CD4-positive, alpha-beta memory T cell (primary cell): ENCODE results near the gene TCF12. TPM values are rescaled to one million over a fixed set of nuclear protein-coding genes. Genes with fewer than 3 reads are reported as not detected.

ENCODE experiments used
- CTCF ChIA-PET: fragments of 350-600 bp; sonication (Branson Sonifier 250); formaldehyde crosslinking; loops from one replicate; lab custom pipeline; 2021; ENCODE audit warnings: inconsistent platforms; ENCODE audit not compliant: partially characterized antibody; lab: Charles Lee
- POLR2A ChIA-PET: fragments of 350-600 bp; sonication (Branson Sonifier 250); formaldehyde crosslinking; loops from one replicate; lab custom pipeline; 2021; ENCODE audit not compliant: partially characterized antibody; lab: Charles Lee
- DNase-seq, 5 donors: peaks; one replicate each; pipeline versions ENCODE4 v3.0.0 to v3.0.0-alpha.2; 2020 to 2022; ENCODE audit warnings: mixed read lengths in 1 of 5
- H3K27ac ChIP-seq: one replicate; pipeline ENCODE4 v1.7.0; 2013; ENCODE audit warnings: low read depth, low read length
- H3K27me3 ChIP-seq: 2 replicates; pipeline ENCODE4 v1.7.0; 2013; ENCODE audit warnings: mild to moderate bottlenecking, low read length, moderate library complexity; ENCODE audit not compliant: insufficient read depth
- H3K36me3 ChIP-seq: 2 replicates; pipeline ENCODE4 v1.7.0; 2013; ENCODE audit warnings: mild to moderate bottlenecking, low read length, moderate library complexity; ENCODE audit not compliant: insufficient read depth
- H3K4me1 ChIP-seq: 2 replicates; pipeline ENCODE4 v1.7.0; 2013; ENCODE audit warnings: mild to moderate bottlenecking, low read length, moderate library complexity; ENCODE audit not compliant: insufficient read depth
- H3K4me3 ChIP-seq, 2 donors: one replicate each; pipeline ENCODE4 v1.7.0; 2013; ENCODE audit warnings: low read length in 2 of 2, mild to moderate bottlenecking in 1 of 2
- H3K9me3 ChIP-seq, 2 donors: one replicate each; pipeline ENCODE4 v1.7.0; 2013; ENCODE audit warnings: low read length in 2 of 2, control low read depth in 1 of 2; ENCODE audit not compliant: control insufficient read depth in 1 of 2
- H3K27ac Mint-ChIP-seq, 7 donors: one replicate each; pipeline ENCODE4 v1.8.0; 2020 to 2021; ENCODE audit warnings: mixed read lengths in 7 of 7, mild to moderate bottlenecking in 6 of 7, inconsistent platforms in 3 of 7, moderate library complexity in 3 of 7
- H3K27me3 Mint-ChIP-seq, 2 donors: one replicate each; pipeline ENCODE4 v1.8.0; 2020 to 2021; ENCODE audit warnings: mixed read lengths in 2 of 2
- H3K36me3 Mint-ChIP-seq, 2 donors: one replicate each; pipeline ENCODE4 v1.8.0; 2020 to 2021; ENCODE audit warnings: mixed read lengths in 2 of 2, inconsistent platforms in 1 of 2, mild to moderate bottlenecking in 1 of 2
- H3K4me1 Mint-ChIP-seq, 4 donors: one replicate each; pipeline ENCODE4 v1.8.0; 2020 to 2021; ENCODE audit warnings: mixed read lengths in 4 of 4, mild to moderate bottlenecking in 1 of 4
- H3K4me3 Mint-ChIP-seq, 8 donors: one replicate each; pipeline ENCODE4 v1.8.0; 2020 to 2021; ENCODE audit warnings: mixed read lengths in 8 of 8, mild to moderate bottlenecking in 7 of 8, moderate library complexity in 6 of 8, inconsistent platforms in 3 of 8
- H3K9me3 Mint-ChIP-seq, 8 donors: one replicate each; pipeline ENCODE4 v1.8.0; 2020 to 2021; ENCODE audit warnings: mixed read lengths in 8 of 8, mild to moderate bottlenecking in 5 of 8, inconsistent platforms in 3 of 8, moderate library complexity in 1 of 8
- intact Hi-C: fragments of 100-400 bp; cut with micrococcal nuclease; formaldehyde crosslinking; loops from one replicate; pipeline ENCODE4 v1.15.1; 2023
- polyA plus RNA-seq, 2 donors: library from polyadenylated mRNA; unstranded; fragments of 300-500 nt; fragmentation: Illumina TruSeq; gene quantifications; one replicate each; pipeline ENCODE4 v1.2.3, GENCODE V29; 2021
- total RNA-seq, 2 experiments: library from RNA; stranded (reverse); gene quantifications; one replicate each; pipeline ENCODE4 v1.2.3, GENCODE V29; 2021

Gene TCF12
- total and polyA plus RNA-seq, 4 experiments from 2014 or later = 36.5 to 86.5 (median 68.4) TPM

DNA sequence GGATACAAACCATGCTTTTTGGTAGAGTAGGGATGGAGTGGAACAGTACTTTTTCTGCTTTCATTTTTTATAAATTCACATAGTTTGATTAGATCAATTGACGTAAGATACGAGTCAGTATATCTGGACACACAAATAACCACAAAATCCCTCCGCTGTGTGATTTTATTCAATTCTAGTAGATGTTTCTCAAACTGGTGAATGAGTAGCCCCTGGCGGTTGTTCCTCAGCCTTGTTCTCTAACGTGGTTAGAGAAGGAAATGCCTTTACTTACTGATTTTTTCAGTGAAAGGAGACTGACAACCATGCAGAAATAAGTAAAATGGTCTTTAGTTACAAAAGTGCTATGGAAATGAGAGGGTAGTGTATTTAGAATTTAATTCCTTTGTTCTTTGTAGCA lies 161.0 kb downstream of the TCF12 start:
- Mint-ChIP-seq H3K9me3 (no peaks in the 10 kb centered on the region), H3K36me3 (no peaks in the 10 kb centered on the region), H3K27ac (peak overlapping the region in 1 of 7 donors; percentile 34), H3K27me3 (no peaks in the 10 kb centered on the region), H3K4me3 (no peak overlapping the region), H3K4me1 (peaks cover 28 to 37% (median 32%) of the 10 kb centered on the region in 4 donors)
- Histone ChIP-seq H3K27me3 (no peaks in the 10 kb centered on the region), H3K27ac (no peak overlapping the region), H3K36me3 (no peaks in the 10 kb centered on the region), H3K4me1 (peaks cover 16% of the 10 kb centered on the region), H3K4me3 (no peak overlapping the region), H3K9me3 (no peaks in the 10 kb centered on the region)
- intact Hi-C loops = no loop called here
- POLR2A ChIA-PET = no interaction called here
- CTCF ChIA-PET = no interaction called here
- no peak for DNase-seq

DNA sequence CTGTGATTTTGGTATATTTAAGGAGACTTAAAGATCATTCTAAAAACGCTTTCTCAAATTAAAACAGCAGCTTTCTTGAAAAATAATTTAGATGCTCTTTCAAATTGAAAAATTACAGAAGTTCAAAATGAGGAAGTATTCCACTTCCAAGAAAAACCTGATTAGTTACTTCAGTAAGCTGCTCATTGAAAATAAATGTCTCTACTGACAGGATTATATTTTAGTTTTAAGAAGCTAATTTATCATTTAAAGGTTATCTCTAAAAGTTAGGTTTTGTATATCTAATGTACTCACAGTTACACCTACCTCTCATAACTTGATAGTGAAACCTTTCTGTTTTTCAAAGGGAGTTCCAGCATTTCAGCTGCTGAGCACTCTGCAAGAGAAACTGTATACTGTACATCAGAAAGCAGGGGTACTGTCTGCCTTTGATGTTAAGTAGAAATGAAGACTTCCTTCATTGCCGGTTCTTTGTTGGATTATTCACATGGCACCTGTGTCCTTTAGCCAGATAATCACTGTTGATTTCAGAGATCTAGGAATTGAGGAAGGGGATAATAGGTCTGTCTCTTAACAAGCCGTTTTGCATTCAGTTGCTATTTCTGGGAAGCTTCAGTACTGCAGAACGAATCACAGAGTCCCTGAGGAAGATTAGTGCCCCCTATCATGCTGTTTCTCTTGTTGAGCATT lies 161.6 kb downstream of the TCF12 start:
- H3K9me3 ChIP-seq = no peaks in the 10 kb centered on the region
- no peak overlapping the region for H3K27ac ChIP-seq
- no peaks in the 10 kb centered on the region for H3K36me3 ChIP-seq
- peak in 1 of 5 donors; percentile 4 for DNase-seq
- intact Hi-C loops = no loop called here
- H3K4me1 ChIP-seq = peaks cover 16% of the 10 kb centered on the region
- no peaks in the 10 kb centered on the region for H3K27me3 Mint-ChIP-seq
- H3K4me1 Mint-ChIP-seq = peaks cover 28 to 37% (median 31%) of the 10 kb centered on the region in 4 donors
- H3K27me3 ChIP-seq = no peaks in the 10 kb centered on the region
- POLR2A ChIA-PET = no interaction called here
- no peaks in the 10 kb centered on the region for H3K9me3 Mint-ChIP-seq
- H3K36me3 Mint-ChIP-seq = no peaks in the 10 kb centered on the region
- no peak overlapping the region for H3K27ac Mint-ChIP-seq
- CTCF ChIA-PET = no interaction called here
- H3K4me3 Mint-ChIP-seq = no peak overlapping the region
- H3K4me3 ChIP-seq = no peak overlapping the region

DNA sequence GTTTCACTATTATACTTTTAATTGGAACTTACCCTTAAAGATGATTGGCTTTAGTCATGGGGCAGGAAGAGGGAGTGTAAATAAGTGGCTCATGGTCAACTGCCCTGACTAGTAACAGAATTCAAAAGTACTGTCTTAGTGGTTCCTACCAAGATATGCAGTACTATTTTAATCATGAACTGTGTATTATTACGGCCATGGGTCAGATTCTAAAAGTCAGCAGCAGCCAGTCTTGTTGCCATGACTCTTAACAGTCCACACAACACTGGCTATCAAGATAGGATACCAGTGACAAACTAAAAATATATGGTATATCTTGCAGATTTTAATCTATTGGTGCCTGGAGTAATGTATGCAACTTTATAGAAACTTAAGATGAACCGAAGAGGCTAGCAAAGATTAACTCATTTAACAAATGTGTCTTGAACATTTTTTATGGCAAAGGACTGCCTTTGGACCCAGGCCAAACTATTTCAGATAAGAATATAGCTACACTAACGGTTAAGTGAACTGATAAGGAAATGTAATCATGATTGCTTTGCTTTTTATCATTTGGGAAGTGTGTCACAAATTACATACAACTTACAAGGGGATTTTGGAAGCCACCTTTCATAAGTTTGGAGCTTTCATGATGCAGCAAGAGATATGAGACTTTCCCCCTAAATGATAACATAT lies 163.7 kb downstream of the TCF12 start:
- no peaks in the 10 kb centered on the region for H3K36me3 ChIP-seq
- no peaks in the 10 kb centered on the region for H3K36me3 Mint-ChIP-seq
- intact Hi-C loops = no loop called here
- no peak overlapping the region for H3K27ac ChIP-seq
- peak overlapping the region in 1 of 7 donors; percentile 24 for H3K27ac Mint-ChIP-seq
- no peak overlapping the region for H3K4me3 ChIP-seq
- H3K4me1 Mint-ChIP-seq = peaks cover 21 to 32% (median 27%) of the 10 kb centered on the region in 4 donors
- ChIA-PET POLR2A (no interaction called here), CTCF (no interaction called here)
- peaks cover 16% of the 10 kb centered on the region for H3K4me1 ChIP-seq
- no peaks in the 10 kb centered on the region for H3K27me3 Mint-ChIP-seq
- no peak overlapping the region for H3K4me3 Mint-ChIP-seq
- H3K9me3 ChIP-seq = no peaks in the 10 kb centered on the region
- H3K27me3 ChIP-seq = no peaks in the 10 kb centered on the region
- DNase-seq = no peak
- no peaks in the 10 kb centered on the region for H3K9me3 Mint-ChIP-seq

DNA sequence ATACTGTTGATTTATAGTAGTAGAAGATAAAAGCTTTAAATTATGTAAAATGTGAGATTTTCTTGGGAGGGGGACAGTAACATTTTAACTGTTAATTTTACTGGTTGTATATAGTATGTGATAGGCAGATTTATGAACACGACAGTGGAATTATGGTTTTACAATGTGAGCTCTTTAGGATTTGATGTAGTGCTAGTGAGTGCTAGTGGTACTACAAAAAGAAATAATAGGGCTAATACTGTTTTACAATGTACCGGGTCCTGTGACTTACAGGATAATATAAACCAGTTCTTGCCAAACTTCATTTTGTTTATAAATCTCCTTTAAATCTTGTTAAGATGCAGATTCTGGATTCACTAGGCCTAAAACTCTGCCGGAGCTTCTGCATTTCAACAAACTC lies 165.7 kb downstream of the TCF12 start:
- Mint-ChIP-seq H3K9me3 (no peaks in the 10 kb centered on the region), H3K27me3 (no peaks in the 10 kb centered on the region), H3K4me3 (no peak overlapping the region), H3K36me3 (no peaks in the 10 kb centered on the region), H3K27ac (no peak overlapping the region), H3K4me1 (peaks cover 21 to 32% (median 25%) of the 10 kb centered on the region in 4 donors)
- intact Hi-C loops = no loop called here
- H3K36me3 ChIP-seq = no peaks in the 10 kb centered on the region
- POLR2A ChIA-PET = no interaction called here
- no peak for DNase-seq
- no peak overlapping the region for H3K4me3 ChIP-seq
- H3K4me1 ChIP-seq = peaks cover 13% of the 10 kb centered on the region
- no peak overlapping the region for H3K27ac ChIP-seq
- no peaks in the 10 kb centered on the region for H3K27me3 ChIP-seq
- no peaks in the 10 kb centered on the region for H3K9me3 ChIP-seq
- CTCF ChIA-PET = no interaction called here

DNA sequence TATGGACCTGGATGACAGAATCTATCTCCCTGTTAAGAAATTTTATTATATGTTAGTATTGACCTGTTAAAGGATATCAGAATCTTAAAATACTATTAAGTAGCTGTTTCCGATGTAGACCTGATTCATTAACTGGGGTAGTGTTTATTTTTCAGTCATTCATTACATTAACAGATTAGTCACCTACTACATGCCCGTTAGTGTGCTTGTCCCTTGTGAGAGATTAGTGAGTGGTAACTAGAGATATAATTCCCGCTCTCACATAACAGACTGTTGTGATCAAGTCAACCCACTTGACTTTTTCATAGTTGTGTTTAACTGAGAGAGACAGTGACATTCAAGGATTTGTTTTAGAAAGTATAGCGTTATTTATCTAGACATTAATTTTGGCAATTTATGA lies 166.8 kb downstream of the TCF12 start:
- POLR2A ChIA-PET = no interaction called here
- CTCF ChIA-PET = no interaction called here

DNA sequence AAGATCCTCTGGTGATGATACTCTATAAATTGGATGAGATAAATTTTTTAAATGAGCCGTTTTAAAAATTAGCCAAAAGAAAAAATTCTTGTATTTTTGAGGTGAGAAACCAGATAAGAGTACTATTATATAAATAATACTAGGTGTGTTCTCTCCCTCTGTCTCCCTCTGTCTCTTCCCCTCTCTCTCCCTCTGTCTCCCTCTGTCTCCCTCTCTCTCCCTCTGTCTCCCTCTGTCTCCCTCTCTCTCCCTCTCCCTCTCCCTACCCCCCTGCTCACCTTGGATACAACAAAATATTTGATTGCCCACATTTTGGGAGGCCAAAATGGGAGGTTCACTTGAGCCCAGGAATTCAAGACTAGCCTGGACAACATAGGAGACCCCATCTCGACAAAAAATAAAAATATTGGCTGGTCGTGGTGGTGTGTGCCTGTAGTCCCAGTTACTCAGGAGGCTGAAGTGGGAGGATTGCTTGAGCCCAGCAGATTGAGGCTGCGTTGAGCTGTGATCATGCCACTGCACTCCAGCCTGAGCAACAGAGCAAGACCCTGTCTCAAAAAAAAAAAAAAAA lies 168.5 kb downstream of the TCF12 start:
- peaks cover under 1% of the 10 kb centered on the region for H3K4me1 ChIP-seq
- intact Hi-C loops = no loop called here

More for the DNA sequence above, 166.8 kb downstream of the TCF12 start:
- no peak overlapping the region for H3K27ac Mint-ChIP-seq
- H3K4me3 Mint-ChIP-seq = no peak overlapping the region
- DNase-seq = no peak
- peaks cover 16 to 27% (median 20%) of the 10 kb centered on the region in 4 donors for H3K4me1 Mint-ChIP-seq
- Histone ChIP-seq H3K9me3 (no peaks in the 10 kb centered on the region), H3K36me3 (no peaks in the 10 kb centered on the region), H3K4me3 (no peak overlapping the region), H3K4me1 (peaks cover 10% of the 10 kb centered on the region), H3K27ac (no peak overlapping the region), H3K27me3 (no peaks in the 10 kb centered on the region)
- intact Hi-C loops = no loop called here
- H3K27me3 Mint-ChIP-seq = no peaks in the 10 kb centered on the region
- H3K36me3 Mint-ChIP-seq = no peaks in the 10 kb centered on the region
- H3K9me3 Mint-ChIP-seq = no peaks in the 10 kb centered on the region

DNA sequence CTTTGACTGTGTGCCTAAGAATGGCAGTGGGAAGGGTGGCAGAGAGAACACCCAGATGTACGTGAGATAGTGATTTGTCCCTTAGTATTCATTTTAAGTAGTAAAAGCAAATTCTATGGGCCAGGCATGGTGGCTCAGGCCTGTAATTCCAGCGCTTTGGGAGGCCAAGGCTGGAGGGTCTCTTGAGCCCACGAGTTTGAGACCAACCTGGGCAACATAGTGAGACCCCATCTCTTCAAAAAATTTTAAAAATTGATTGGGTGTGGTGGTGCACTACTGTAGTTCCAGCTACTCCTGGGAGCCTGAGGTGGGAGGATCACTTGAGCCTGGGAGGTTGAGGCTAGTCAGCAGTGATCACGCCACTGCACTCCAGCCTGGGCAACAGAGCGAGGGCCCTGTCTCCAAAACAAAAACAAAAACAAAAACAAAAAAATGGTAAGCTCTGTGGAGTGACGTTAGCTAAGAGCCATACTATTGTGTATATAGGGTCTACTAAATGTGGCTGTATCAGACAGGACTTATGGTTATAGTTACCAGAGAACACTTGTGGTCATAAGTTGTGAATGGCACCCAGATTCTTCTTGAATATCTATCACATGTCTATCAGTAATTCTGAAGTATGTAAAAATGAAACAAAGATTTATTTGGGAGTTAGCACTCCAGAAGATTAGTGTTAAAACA lies 171.5 kb downstream of the TCF12 start:
- peaks cover 7 to 14% (median 8%) of the 10 kb centered on the region in 4 donors for H3K4me1 Mint-ChIP-seq
- CTCF ChIA-PET = no interaction called here

More for the DNA sequence above, 168.5 kb downstream of the TCF12 start:
- H3K4me3 ChIP-seq = no peak overlapping the region
- H3K27me3 Mint-ChIP-seq = no peaks in the 10 kb centered on the region
- H3K9me3 ChIP-seq = no peaks in the 10 kb centered on the region
- H3K27ac Mint-ChIP-seq = no peak overlapping the region
- no peaks in the 10 kb centered on the region for H3K36me3 ChIP-seq
- peaks cover 7 to 20% (median 12%) of the 10 kb centered on the region in 4 donors for H3K4me1 Mint-ChIP-seq
- no peak for DNase-seq
- no peaks in the 10 kb centered on the region for H3K9me3 Mint-ChIP-seq
- H3K36me3 Mint-ChIP-seq = peaks cover 5% of the 10 kb centered on the region in 2 donors
- CTCF ChIA-PET = no interaction called here
- H3K27ac ChIP-seq = no peak overlapping the region
- H3K4me3 Mint-ChIP-seq = no peak overlapping the region
- POLR2A ChIA-PET = no interaction called here
- H3K27me3 ChIP-seq = no peaks in the 10 kb centered on the region

More for the DNA sequence above, 171.5 kb downstream of the TCF12 start:
- no peaks in the 10 kb centered on the region for H3K27me3 Mint-ChIP-seq
- no peaks in the 10 kb centered on the region for H3K27me3 ChIP-seq
- no peaks in the 10 kb centered on the region for H3K9me3 ChIP-seq
- H3K27ac Mint-ChIP-seq = peak overlapping the region in 1 of 7 donors; percentile 54
- no peak overlapping the region for H3K27ac ChIP-seq
- H3K36me3 Mint-ChIP-seq = peaks cover 21 to 22% of the 10 kb centered on the region in 2 donors
- H3K4me1 ChIP-seq = no peaks in the 10 kb centered on the region
- no peaks in the 10 kb centered on the region for H3K9me3 Mint-ChIP-seq
- no peak for DNase-seq
- no peak overlapping the region for H3K4me3 ChIP-seq
- H3K36me3 ChIP-seq = no peaks in the 10 kb centered on the region
- no peak overlapping the region for H3K4me3 Mint-ChIP-seq
- intact Hi-C loops = no loop called here
- POLR2A ChIA-PET = no interaction called here
